Fibroblast of skin of left quadriceps (primary cell): Measurements from ENCODE around the gene RFX5.
"Not testable (repeated sequence)": the region's sequence is repeated elsewhere in the genome, so short reads cannot be mapped to it uniquely, and the experiment has no call there.

ENCODE experiments used
- DNase-seq, 2 experiments: peaks; one replicate each; pipeline ENCODE4 v3.0.0-alpha.2; 2013; ENCODE audit warnings: low read depth in 2 of 2

Gene RFX5

GRCh38 chr1:151346769-151347522 lies at the start of gene RFX5:
RFX5 (minus strand) TSS chr1:151347252; CDS start chr1:151346320, 932 bp downstream.
- peak; percentile 91 for DNase-seq

DNA sequence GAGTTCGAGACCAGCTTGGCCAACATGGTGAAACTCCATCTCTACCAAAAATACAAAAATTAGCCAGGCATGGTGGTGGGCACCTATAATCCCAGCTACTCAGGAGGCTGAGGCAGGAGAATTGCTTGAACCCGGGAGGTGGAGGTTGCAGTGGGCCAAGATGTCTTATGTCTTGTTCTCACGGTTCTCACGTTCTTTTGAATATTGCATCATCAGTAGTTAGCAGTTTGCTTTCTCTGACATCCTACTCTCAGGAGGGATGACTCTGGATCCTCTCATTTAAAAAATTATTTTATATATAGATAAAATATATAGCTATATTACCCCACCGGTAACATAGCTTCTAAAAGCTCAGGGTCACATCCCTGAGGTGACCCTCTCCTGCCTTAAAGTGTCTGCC lies 49.2 kb upstream of the RFX5 start:
- not testable (repeated sequence) for DNase-seq

GRCh38 chr1:151393583-151393982 lies 46.5 kb upstream of the RFX5 start:
- no peak for DNase-seq

DNA sequence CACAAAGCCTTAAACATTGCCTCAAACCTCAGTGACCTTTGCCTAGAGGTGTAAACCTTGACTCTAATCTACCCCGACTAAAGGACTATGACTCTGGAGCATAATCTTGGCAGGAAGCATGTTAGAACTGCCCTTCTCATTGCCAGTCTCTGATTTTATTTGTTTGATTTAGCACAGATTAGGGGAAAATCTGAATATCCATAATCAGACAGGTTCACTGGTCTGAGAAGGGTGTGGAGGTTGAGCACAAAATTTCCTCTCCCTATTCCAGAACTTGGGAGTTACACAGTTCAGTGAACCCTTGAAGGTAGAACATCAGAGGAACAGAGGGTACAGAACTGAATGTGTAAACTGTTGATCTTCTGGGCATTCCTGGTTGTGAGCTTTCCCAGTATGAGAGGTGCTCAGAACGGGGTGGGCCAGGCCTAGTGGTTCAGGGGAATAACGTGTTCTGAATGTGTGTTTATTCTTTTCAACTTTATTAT lies 44.1 kb upstream of the RFX5 start:
- no peak for DNase-seq

GRCh38 chr1:151390221-151391078 lies 43.4 kb upstream of the RFX5 start:
- DNase-seq, result not testable (repeated sequence)

DNA sequence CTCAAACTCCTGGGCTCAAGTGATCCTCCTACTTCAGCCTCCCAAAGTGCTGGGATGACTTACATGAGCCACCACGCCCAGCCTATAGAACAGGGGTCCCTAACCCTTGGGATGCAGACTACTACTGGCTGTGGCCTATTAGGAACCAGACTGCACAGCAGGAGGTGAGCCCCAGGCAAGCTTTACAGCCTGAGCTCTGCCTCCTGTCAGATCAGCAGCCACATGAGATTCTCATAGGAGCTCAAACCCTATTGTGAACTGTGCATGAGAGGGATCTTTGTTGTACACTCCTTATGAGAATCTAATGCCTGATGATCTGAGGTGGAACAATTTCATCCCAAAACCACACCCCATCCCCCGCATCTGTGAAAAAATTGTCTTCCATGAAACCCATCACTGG lies 39.0 kb upstream of the RFX5 start:
- no peak for DNase-seq

GRCh38 chr1:151384584-151384983 lies 37.5 kb upstream of the RFX5 start:
- DNase-seq, result no peak

DNA sequence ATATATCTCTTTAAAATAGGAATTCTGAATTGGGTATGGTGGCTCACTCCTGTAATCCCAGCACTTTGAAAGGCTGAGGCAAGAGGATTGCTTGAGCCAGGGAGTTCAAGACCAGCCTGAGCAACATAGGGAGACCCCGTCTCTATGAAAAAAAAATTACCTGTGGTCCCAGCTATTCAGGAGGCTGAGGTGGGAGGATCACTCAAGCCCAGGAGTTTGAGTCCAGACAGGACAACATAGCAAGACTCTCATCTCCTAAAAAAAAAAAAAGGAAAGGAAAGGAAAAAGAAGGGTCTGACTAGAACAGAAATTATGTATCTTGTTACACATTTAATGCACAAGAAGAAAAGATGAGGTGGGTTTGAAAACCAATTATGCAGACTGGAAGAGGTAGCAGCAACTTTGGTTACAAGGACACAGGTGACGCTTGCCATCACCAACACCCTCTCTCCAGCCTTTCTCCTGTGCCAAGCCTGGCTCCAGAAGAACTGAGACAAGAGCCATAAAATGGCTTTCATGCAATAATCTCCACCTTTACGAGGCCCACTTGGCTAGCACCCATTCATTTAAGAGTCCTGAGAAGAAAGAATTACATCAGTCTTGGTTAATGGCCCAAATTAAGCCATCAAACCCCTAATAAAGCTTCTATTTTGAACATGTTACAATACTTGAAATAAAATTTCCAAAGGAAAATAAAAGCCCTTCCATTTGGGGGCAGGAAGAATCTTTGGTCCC lies 30.3 kb upstream of the RFX5 start:
- DNase-seq, result no peak

- DNase-seq, result no peak
Observed at GRCh38 chr1:151373196-151373595, 26.1 kb upstream of the RFX5 start.

DNA sequence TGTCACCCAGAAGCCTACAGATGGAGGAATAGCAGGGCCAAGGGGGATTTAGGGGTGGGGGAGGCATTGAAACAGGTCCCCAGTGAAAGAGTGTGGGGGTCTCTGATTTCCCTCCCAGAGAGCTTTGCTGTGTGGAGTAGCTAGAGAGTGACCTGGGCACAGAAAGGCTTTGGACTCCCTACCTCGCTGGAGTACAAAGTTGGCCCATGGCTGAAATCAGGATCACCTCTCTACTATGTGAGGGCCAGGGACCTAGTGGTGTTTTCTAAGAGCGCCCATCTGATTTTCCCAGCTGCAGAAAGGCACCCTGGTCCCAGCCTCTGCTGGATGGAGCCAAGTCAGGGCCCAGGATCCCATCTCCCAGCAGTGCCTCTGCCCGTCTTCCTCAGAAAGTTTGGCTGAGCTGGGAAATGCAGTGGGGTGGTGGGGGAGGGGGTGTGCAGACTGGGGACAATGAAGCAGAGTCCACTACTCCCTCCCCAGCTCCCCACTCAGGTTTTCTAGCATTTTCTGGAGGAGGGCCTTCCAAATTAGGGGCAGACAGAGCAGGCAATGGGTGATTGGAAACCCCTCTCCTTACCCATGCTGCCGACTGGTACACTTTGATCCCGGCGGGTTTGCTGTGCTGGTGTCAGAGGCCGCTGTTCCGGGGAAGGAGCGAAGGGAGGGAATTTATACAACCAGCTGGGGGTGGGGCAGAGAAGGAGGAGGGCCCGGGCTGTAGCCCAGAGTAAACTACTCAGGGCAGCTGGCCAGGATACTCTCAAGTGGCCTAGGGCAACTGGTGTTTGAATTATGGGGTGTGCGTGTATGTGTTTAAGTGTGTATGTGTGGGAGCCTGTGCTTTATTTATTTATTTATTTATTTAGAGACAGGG lies 25.2 kb upstream of the RFX5 start, which contains the start of gene SELENBP1:
SELENBP1 (minus strand) TSS at position 648 of the 877 bp plus-strand sequence; CDS start at position 584, 64 bp downstream.
- DNase-seq, result peak; percentile 21 to 35

- no peak for DNase-seq
Observed at GRCh38 chr1:151371370-151372057, 24.5 kb upstream of the RFX5 start.

- DNase-seq, result no peak
Observed at GRCh38 chr1:151370211-151370911, 23.3 kb upstream of the RFX5 start.

DNA sequence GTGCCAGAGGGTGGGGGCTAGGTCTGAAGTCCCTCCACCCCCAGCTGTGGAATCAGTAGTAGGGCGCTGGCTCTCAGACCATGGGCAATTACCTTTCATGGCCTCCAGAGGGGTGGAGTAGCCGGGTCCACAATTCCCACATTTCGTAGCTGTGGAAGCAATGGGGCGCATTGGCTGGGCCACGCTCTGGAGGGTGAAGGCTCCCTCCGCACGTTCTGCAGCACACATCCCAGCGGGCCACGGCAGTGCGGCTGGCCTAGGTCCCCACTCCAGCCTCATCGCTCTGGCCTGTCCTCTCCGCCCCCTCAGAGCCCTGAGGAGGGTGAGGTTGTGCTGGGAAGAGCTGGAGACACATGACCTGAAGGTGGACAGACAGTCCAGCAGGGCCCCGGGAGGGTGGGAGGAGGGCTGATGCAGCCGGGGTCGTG lies 22.6 kb upstream of the RFX5 start:
- no peak for DNase-seq

GRCh38 chr1:151369302-151369610 lies 22.2 kb upstream of the RFX5 start:
- no peak for DNase-seq

GRCh38 chr1:151368393-151369301 lies 21.6 kb upstream of the RFX5 start:
- no peak for DNase-seq

DNA sequence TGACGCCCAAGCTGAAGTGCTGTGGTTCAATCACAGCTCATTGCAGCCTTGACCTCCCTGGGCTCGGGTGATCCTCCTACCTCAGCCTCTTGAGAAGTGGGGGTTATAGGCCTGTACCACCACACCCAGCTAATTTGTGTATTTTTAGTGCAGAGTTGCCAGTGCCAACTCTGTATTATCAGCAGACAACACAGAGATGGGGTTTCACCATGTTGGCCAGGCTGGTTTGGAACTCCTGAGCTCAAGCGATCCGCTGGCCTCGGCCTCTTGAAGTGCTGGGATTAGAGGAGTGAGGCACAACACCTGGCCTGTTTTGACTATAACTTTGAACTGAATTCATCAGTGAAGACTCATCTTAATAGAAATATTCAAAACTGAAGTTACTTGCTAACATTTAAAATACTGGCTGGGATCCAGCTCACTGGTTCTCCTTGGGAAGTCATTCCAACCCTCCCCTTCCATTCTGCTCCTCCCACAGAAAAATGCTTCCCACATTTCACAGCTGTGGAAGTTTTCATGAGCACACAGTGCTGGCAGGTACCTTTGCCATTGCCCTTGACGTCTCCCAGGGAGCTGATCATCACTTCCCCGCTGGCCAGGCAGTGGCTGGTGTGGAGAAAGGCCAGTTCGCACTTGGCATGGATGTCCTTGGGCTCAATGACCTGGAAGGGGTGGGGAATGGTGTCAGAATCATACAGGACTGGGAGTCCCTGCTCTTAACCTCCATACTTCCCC lies 20.8 kb upstream of the RFX5 start:
- DNase-seq, result no peak

GRCh38 chr1:151364996-151365395 lies 17.9 kb upstream of the RFX5 start:
- no peak for DNase-seq
